Activated CD4-positive, CD25-positive, alpha-beta regulatory T cell treated with anti-CD3 and anti-CD28 coated beads, Interleukin-2, amount 50 U/mL, for 16 hours (primary cell): ENCODE results near the gene DSG4.

Experiments
- DNase-seq: peaks from one replicate; pipeline ENCODE4 v3.0.0-alpha.2; 2020; ENCODE audit warnings: low read depth, low spot score

The DSG4 gene

DNA sequence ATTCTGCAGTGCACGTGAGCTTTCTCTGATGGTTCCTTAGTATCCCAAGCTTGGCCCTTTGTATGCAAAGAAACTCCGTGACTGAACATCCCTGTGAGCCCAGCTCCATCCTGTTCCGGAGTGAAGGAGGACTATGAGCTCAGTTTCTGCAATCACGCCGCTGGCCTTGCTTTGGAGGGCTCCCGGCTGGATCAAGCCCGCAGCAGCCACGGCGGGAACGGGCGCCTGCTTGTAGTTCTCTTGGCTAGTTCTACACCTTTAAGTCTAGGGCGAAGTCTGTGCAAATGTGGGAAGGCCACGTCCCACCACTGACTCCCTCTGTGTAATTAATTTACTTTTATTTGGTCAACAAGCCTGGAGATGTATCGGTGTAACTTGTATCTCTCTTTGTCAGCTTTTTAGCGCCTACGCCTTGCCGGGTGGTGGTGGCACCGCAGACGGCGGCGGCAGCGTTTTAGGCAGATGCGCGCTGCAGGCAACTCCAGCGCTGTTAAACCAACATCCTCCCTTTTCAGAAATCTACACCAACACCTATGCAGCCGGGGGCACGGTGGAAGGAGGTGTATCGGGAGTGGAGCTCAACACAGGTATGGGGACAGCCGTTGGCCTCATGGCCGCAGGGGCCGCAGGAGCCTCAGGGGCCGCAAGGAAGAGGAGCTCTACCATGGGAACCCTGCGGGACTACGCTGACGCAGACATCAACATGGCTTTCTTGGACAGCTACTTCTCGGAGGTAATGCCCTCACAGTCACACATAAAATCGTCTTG, 34.3 kb downstream of the DSG4 start:
- DNase-seq: no peak

DNA sequence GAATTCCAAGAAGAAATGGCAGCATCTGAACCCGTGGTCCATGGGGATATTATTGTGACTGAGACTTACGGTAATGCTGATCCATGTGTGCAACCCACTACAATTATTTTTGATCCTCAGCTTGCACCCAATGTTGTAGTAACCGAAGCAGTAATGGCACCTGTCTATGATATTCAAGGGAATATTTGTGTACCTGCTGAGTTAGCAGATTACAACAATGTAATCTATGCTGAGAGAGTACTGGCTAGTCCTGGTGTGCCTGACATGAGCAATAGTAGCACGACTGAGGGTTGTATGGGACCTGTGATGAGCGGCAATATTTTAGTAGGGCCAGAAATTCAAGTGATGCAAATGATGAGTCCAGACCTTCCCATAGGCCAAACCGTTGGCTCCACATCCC, 36.6 kb downstream of the DSG4 start:
- DNase-seq: no peak

DNA sequence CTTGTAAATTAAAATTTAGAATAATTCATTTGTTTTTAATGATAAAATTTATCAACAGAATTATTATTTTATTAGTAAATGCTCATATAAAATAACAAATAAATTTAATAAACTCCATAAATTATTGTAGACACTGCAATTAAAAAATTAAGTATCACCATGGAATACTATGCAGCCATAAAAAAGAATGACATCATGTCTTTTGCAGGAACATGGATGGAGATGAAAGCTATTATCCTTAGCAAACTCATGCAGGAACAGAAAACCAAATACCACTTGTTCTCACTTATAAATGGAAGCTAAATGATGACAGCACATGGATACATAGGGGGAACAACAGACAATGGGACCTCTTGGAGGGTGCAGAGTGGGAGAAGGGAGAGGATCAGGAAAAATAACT, 41.3 kb downstream of the DSG4 start:
- no peak for DNase-seq

DNA sequence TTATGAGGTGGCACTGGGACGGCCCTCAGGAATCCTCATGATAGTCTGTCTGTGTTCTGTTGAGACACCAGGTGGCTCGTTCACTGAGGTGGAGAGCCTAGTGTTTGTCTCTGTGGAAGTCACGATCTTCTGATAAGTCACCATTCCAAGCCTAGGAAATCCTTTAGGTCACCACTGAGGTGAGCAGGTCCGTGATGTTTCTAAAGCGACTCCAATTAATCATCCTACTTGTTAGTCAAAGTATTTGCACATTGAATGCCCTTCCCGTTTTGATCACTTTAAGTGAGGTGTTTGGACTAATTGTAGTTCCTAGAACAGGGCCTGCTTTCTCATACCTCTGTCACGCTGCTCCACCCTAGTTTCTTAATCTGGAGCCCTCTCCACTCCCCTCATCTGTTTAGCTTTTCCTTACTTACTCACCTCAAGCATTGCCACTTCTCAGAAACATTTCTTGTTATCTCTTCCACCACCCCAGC, 42.9 kb downstream of the DSG4 start:
- no peak for DNase-seq

DNA sequence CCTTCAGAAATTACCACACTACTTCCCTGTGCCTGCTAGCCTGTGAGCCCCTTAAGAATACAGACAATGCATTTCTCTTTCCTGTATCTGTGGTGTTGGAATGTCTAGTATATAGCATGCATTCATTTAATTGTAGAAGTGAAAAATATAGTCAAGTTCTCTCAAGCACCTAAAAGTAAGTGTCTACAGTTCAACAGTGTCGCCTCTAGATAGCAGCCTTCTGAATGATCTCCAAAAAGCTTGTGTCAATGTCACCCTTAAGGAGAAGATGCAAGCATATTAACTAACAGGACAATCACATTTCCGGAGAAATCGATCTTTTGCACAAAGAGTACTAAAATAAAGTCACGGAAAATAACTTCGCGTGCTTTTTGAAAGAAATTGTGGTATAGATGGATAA, 43.5 kb downstream of the DSG4 start:
- no peak for DNase-seq

DNA sequence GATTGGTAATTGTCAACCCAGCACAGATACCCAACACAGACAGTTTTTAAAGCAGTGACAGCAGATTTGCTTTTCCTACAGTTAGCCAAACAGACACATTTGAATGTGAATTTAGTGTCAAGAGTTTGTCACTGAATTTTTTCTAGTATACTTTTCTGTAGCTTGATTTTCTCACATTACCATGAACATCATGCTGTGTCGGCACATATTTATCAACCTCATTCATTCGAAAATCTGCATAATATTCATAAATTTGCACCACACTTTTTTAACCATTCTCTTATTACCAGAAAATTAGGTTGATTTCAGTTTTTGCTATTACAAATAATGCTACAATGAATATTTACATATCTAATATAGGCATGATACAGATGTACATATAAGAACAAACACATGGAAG, 43.9 kb downstream of the DSG4 start:
- no peak for DNase-seq

DNA sequence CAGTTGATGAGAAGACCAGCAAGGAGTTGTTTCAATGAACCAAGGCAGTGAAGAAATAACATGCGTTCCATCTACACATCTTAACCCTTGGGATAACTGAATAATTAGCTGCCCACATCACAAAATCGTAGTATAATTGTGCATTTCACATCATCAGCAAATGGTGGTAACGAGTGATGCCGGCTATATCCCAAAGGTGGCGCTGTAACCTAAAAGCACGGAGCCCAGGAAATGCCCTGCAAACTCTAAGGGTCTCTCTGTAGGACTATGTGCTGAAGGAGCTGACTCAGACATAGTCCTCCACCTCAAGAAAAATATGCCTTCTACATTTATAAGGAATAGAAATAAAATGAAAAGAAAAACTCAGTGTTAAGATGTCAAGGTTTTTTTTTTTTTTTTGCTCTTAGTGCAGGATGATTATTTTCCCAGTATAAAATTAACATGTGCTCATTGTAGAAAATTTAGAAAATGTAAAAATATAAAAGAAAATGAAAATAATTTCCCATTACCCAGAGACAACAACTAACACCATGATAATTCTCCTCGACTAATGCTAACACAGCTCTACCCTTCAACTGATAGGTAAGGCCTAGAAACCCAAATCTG, 47.9 kb downstream of the DSG4 start:
- DNase-seq: no peak

DNA sequence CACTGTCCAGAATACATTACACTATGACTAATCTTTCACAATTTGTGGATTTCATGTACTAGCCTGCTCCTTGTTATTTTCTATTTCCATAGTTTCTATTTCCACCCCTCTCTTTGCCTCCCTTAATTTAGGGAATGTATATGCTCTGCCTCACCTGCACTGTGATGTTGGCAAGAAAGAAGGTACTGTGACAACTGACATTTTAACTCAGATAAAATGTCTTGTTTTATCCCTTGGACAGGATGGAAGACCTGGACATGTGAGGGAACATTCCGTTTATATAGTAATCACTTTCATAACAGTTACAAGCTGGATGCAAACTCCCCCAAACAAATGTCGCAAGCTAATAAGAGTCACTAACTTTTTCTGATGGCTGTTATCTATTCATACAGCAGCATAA, 49.4 kb downstream of the DSG4 start:
- no peak for DNase-seq

DNA sequence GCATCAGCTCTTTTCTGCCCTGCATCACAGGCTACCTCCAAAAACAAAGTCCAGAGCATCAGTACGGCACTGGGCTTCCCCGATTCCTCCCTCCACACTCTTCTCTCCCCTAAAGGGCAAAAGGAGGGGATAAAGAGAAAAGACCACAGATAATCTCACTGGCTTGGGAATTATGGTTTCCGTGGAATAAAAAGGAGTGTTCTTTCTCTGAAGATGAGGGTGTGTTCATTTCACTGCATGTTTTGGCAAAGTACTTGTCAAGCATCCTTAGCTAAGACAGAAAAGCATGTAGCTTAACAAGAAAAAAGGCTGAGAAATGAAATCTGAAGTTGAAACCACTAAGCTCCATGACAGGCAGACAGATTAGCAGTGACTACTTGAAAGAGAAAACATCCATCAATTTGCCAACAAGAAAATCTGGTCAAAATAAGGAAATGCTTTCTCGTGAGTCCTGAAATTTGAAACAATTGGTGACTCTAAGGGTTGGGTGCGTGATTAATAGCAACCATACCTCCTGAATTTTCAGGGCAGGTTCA, 50.4 kb downstream of the DSG4 start:
- no peak for DNase-seq

DNA sequence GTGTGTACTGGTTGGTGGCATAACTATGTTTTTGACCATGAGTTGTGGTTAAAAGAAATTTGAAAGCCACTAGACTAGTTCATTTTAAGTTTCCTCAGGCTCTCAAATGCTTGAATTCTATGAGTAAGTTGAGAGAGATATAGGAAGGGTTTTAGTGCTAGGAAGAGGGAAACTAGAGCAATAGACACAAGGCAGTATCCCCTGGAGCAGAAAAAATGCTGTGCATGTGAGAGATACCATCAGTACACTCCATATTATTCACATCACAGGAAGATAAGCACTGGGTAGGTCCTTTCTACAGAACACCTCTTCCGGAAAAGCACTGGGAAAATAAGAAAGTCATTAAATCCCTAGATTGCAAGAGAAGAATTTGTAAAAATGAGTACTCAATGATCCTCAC, 51.6 kb downstream of the DSG4 start:
- DNase-seq: no peak

DNA sequence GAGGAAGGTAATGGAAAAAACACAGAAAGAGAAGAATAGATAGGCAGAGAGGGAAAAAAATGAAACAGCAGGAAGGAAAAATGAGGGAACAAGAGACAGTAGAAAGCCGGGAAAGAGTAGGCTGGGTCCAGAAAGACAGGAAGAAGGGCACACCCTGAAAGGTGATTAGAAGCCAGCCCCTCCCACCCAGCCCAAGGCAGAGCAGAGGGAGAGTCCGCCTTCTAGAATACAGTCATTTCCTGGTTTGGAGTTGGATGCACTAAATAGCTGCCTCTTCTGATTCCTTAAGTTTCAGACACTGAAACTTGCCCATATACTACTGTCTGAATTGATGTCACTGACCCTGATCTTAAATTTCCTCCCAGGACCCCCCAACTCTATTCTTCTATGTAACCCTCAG, 53.0 kb downstream of the DSG4 start:
- no peak for DNase-seq

DNA sequence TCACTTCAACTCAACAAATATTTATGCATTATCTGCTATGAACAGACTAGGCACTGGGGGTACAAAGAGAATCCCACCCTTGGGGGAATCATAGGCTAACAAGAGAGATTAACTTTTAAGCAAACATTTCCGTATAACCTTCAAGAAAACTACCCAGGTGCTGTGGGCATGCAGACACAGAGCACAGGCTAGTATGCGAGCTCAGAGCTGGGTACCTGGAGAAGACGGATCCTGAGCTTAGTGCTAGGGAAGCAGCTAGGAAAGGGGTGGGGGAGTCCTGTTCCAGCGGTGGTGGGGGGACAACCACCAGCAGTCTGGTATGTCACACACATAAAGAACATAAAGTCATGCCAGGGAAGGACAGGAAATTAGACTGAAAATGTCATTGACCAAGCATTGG, 53.5 kb downstream of the DSG4 start:
- no peak for DNase-seq

DNA sequence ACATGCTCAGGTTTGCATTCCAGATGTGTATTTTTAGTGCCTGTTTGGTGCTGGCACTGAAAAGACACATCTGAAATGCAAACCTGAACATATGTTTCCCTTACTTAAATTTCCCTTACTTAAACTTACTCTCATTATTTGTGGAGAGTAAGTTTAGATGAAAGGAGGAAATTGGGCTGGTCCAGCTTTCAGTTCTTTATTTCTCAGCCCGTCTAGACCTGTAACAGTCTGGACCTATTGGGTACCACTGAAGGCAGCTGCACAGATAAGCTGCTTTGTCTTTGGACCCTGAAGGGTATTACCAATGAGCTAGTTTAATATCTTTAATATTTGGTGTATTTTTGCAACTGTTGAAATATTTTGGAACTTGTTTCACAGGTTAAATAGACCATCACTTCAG, 54.0 kb downstream of the DSG4 start:
- no peak for DNase-seq

DNA sequence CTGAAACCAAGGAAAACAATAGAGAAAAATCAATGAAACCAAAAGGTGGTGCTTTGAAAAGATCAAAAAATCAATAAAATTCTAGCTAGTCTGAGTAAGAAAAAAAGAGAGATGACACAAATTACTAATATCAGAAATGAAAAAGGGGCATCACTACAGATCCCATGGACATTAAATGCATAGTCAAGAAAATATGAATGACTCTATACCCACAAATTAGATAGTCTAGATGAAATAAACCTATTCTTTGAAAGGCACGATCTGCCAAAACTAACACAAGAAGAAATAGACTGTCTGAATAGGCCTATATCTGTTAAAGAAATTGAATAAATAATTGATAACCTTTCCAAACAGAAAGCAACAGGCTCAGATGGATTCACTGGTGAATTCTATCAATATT, 55.7 kb downstream of the DSG4 start:
- no peak for DNase-seq

DNA sequence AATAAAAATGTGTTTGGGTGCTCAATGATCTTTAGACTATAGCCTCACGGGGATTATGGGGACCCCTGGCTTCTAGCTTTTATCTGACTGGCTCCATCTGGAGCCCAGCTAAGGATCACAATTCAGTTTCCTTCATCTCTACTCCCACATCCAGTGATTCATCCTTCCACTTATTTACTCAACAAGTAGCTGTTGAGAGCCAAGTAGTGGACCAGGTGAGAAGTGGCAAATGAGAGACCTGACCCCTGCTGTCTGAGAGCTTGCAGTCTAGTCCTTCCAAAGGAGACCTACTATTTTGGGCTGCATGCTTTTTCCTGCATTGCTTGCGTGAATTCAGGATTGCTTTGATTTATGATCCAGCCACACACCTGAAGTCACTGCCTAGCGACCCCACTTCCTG, 60.2 kb downstream of the DSG4 start:
- DNase-seq: no peak

DNA sequence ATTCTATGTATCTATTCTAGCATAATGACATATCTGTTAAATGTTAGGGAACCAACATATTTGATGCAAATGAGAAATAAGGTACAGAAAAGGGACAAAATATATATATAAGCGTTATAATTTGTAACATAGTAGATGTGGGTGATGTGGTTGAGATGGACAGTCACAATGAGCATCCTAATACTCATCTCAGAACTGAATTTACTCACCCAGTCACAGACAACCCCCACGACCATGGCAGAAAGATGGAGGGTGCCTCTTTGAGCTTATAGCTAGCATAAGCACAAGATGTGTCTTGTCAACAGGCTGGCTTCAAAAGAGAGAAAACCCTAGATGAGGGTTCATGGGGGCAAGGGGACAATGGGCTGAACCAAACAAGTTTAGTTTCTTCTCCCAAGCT, 61.8 kb downstream of the DSG4 start:
- DNase-seq: no peak

DNA sequence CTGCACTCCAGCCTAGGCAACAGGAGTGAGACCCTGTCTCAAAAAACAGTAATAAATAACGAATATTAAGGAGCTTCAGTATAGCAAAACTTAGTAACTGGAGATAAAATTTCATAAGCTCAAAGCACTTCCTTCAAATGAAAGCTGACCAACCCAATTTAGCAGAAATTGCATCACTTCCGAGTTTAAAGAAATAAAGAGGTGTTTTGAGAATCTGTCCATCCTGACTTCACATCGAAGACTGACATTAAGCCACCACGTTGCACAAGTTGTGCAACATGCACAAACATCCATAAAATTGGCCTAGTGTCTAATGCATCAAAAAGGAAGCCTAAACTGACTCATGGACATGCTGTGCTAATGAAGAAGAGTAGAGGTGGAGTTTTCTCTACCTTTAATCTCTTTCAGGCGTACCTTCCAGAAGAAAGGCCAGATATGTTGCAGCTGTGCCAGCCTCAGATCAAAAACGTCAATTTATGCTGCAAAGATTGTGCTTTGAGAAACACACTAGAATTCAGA, 63.3 kb downstream of the DSG4 start:
- no peak for DNase-seq

DNA sequence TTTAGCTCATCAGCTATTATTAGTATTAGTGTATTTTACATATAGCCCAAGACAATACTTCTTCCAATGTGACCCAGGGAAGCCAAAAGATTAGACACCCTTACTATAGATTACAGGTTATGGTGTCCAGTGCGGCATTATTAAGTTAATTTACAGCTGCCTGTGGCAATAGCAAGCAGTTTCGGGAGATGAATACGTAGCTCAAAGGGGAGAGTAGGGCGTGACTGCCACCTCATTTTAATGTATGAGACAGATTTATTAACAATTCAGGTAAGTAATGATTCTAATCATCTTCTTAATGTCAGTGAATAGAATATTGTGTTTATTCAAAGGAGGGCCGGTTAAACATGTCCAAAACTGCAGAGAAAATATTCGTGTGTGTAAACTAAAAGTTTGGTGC, 64.2 kb downstream of the DSG4 start:
- DNase-seq: no peak

DNA sequence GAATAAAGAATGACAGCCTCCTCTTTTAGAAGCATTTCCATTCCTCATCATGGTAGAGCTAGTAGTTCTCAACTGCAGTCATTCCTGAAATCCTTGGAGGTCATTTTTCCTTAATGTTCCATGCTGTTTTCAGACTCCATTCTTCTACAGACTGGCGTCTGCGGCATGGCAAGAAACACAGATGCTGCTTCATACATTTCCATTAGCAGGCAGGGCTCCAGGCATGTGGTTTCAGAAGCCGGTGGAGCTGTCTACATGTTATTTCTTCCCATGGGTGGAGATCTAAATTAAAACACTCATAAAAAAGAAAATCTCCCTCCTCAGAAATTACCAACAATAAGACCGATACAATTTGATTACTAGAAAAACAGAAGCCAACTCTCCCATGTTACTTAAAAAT, 64.9 kb downstream of the DSG4 start:
- DNase-seq: no peak

DNA sequence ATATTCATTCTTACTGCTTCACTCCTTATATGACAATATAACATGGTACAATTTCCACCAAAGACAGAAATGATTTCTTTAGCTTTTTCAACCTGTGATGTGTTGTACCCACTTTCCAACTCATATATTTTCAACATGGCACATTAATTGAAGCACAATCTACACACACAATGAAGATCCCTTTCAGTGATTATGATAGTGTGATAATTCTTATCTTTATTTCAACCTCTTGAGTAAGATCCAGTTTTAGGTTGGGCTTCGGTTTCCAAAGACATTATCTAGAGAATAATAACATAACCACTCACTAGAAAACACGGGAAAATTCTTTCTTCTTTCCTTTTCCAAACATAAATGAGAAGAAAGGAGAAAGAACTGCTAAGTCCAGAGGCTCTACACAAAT, 67.6 kb downstream of the DSG4 start:
- no peak for DNase-seq

DNA sequence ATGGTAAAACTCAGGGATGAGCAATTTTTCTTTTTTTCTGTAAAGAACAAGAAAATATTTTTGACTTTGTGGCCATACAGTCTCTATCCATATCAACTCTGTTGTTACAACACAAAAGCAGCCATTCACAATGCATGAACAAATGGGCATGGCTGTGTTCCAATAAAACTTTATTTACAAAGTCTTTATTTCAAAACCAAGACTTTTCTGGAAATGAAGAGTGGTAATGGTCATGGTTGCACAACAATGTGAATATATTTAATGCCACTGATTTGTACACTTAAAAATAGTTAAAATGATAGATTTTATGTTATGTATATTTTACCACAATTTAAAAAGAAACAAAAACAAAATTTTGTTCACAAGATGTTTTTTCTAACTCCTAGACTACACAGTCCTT, 69.3 kb downstream of the DSG4 start:
- no peak for DNase-seq

DNA sequence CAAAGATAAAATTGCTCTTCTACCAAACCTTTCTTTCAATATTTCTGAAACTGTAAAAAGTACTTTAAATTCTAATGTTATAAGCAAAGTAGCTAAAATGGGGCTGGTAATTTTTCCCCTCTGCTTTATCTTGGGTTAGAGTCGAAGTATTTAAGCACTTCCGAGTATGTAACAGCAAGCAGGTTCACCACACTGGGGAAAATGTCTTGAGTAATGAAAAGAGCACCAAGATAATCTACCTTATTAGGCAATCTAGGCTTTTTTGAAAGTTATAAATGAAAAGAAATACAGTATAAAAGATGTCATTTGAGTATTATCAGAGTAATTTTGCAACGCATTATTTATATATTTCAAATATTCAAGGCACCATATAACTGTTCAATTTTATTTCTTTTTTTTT, 70.3 kb downstream of the DSG4 start:
- no peak for DNase-seq

DNA sequence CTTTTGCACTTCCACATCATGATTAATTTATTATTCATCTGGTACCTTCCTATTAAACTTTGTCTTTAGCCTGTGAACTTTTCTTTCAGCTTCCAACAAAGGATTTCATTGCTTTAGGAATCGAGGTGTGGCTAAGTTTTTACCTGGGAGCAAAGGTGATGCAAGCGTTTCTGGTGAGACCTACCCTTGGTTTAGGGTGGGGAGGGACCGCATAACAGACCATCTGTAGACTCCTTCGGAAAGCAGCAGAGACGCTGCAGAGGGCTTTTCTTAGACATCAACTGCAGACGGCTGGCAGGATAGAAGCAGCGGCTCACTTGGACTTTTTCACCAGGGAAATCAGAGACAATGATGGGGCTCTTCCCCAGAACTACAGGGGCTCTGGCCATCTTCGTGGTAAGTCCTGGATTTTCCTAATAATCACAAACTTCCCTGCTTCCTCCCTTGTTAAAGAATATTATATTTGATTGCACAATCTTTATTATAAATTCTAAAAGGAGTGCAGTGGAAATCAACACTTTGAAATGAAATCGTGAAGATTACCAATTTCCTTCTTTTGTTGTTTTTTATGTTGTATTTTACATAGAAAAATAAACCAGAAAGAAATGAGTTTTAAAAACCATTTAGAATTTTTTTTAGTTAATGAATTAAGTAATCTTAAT, 71.1 kb downstream of the DSG4 start, which contains the start of gene DSG3:
DSG3 (plus strand) TSS at position 212 of the 662 bp plus-strand sequence; CDS start at position 349, 137 bp downstream.
- DNase-seq: no peak
